HG03175 (cell line): ENCODE data around the gene MEGF6.

Source experiments
- ATAC-seq: cut with Tn5 transposase; IDR thresholded peaks from one replicate; pipeline ENCODE4 v1.9.1; 2021; ENCODE audit warnings: mild to moderate bottlenecking, moderate library complexity; ENCODE audit not compliant: unreplicated experiment

MEGF6 gene, protein sequence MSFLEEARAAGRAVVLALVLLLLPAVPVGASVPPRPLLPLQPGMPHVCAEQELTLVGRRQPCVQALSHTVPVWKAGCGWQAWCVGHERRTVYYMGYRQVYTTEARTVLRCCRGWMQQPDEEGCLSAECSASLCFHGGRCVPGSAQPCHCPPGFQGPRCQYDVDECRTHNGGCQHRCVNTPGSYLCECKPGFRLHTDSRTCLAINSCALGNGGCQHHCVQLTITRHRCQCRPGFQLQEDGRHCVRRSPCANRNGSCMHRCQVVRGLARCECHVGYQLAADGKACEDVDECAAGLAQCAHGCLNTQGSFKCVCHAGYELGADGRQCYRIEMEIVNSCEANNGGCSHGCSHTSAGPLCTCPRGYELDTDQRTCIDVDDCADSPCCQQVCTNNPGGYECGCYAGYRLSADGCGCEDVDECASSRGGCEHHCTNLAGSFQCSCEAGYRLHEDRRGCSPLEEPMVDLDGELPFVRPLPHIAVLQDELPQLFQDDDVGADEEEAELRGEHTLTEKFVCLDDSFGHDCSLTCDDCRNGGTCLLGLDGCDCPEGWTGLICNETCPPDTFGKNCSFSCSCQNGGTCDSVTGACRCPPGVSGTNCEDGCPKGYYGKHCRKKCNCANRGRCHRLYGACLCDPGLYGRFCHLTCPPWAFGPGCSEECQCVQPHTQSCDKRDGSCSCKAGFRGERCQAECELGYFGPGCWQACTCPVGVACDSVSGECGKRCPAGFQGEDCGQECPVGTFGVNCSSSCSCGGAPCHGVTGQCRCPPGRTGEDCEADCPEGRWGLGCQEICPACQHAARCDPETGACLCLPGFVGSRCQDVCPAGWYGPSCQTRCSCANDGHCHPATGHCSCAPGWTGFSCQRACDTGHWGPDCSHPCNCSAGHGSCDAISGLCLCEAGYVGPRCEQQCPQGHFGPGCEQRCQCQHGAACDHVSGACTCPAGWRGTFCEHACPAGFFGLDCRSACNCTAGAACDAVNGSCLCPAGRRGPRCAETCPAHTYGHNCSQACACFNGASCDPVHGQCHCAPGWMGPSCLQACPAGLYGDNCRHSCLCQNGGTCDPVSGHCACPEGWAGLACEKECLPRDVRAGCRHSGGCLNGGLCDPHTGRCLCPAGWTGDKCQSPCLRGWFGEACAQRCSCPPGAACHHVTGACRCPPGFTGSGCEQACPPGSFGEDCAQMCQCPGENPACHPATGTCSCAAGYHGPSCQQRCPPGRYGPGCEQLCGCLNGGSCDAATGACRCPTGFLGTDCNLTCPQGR (N-terminal part only)

DNA sequence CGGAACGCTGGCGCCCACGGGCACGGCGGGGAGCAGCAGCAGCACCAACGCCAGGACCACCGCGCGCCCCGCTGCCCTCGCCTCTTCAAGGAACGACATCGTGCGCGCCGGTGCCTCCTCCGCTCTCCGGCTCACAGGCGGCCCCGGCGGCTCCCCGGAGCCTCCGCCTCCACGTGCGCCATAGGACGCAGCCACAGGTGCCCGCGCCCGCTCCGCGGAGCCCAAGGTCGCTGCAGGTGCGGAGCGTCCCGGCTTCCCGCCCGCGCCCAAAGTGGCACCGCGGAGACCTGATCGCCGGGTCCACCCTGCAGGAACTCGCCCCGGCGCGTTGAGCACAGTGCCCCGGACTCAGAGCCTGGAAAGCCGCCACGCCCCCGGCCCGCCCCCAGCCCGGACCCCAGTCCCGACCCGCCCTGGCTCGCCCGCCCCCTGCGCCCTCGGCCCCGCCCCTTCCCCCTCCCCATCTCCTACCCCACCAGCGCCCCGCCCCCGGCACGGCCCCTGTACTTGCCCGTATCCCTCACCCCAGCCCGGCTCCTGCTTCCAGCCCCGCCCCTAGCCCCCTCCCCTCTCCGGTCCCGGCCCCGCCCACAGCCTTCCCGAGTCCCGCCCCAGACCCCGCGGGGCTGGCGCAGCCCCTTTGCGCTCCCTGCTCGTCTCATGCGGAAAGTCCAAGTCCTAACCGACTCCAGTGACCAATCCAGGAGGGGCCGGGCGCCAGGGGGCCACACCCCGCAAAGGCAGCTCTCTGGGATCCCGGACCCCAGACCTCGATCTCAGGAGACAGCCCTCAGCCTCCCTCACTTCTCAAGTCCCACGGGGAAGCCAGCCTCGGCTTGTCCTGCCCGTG lies at the start of gene MEGF6:
TSS of gene MEGF6 (minus strand) at position 339 of the 850 bp plus-strand sequence. CDS start at position 99, 240 bp downstream.
- ATAC-seq = no peak

DNA sequence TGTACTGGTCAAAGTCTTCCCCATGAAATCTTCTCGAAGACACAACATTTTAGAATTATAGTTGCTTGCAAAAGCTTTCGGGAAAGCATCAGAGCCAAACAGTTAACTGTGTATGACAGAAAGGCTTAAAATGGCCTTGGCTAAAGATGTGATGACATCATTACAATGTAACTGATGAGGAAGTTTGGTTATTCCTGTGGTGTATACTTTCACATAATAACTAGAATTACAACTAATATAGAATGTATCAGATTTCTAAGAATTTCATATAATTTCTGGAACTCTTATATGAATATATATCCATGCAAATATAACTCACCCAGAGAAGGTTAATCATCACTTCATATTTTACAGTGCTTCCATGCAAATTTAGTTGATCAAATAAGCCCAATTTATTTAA lies 49.4 kb upstream of the MEGF6 start:
- ATAC-seq = no peak

DNA sequence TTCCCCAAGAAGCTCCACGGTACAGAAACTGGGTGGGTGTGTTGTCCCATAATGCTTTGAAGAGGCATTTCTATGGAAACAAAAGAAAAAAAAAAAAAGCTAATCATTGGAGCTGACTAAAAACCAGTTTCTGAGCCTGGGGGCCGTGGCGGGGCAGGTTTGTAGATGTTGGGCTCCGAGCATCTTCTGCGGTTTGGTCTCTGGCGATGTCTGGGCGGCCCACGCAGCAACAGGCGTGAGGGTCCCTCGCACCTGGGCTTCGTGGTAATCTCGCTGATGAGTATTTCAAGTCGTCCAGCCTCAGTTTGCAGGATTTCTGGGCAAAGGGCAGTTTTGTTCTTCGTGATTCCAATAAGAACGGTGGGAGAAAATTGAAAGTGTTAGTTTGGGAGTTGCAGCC lies 47.8 kb upstream of the MEGF6 start:
- ATAC-seq = no peak

DNA sequence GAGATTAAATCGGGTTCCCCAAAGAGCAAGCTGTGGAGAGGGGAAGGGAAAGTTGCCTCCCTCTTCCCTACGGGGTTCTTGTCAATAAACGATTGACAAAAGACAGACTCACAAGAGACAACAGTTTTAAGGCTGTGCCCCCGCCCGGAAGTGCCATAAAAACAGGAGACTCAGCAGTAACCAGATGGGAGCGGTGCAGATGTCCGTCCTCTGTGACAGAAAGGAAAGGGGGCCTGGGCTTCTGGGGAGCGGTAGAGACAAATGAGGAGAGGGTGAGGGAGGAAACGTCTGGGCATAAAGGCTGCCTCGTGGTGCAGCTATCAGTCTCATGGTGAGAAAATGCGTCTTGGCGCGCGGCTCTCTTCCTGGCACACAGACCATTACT lies 46.9 kb upstream of the MEGF6 start:
- ATAC-seq = no peak

DNA sequence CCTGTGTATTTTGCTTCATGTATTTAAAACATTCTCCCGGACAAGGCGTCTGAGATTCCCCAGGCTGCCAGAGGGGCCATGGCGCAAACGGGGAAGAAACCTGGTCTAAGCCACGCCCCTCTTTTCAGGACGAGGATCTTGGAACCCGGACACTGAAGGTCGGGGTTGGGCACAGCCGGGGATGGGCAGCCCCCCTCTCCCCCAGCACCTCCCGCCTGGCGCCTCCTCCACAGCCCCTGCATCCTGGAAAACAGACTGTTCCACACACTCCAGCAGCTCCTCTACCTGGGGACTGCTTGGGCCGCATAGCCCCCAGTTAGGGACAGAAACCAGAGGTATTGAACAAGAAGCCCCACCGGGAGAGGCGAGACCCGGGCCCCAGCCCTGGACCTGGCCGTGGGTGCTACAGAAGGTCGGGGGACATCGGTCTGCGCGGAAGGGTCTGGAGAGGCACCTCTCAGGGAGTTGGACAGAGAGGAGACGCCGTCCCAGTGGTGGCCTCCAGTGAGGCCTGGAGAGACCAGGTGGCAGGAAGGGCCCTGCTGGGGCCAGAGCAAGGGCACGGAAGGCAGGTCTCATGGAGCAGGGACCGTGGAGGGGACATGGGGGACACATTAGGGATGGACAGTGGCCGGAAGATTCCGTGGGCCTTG lies 46.4 kb upstream of the MEGF6 start:
- ATAC-seq = no peak

DNA sequence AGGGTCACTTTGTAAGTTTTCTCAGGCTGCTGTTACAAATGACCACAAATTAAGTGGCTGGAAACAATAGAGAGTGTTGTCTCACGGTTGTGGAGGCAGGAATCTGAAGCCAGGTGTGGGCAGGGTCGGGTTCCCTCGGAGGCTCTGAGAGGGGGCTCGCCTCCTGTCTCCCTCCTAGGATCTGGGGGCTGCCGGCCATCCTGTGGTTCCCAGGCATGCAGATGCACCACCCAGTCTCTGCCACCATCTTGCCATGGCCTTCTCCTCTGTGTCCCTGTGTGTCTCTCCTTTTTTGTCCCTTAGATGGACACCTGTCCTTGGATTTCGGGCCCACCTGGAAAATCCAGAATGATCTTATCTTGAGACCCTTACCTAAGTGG lies 45.8 kb upstream of the MEGF6 start:
- peak; percentile 12 for ATAC-seq

DNA sequence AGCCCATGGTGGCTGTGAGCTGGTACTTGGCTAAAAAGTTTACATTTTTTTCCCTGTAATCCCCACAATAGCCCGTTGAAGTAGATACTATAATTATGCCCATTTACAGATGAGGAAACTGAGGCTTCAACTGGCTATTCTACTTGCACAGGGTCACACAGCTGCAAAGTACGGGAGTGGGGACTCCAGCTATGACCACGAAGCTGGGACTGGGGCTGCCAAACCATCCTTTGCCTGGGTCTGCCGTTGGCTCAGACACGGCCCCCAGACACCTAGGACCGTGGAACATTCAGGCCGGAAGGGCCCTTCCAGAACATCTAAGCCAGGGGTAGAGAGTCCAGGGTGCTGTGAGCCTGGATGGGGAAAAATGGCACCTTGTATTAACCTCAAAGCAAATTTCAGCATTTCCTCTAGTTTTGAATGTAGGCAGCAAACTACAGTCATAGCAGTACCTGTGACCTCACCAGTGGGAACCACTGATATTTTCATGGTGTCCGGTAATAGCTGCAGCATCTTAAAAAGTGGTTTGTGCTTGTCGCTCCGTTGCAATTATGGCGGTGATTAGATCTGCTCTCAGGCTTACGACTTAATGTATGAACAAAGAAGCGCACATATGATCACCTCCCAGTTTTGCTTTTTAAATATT lies 45.3 kb upstream of the MEGF6 start:
- ATAC-seq = peak; percentile 63

DNA sequence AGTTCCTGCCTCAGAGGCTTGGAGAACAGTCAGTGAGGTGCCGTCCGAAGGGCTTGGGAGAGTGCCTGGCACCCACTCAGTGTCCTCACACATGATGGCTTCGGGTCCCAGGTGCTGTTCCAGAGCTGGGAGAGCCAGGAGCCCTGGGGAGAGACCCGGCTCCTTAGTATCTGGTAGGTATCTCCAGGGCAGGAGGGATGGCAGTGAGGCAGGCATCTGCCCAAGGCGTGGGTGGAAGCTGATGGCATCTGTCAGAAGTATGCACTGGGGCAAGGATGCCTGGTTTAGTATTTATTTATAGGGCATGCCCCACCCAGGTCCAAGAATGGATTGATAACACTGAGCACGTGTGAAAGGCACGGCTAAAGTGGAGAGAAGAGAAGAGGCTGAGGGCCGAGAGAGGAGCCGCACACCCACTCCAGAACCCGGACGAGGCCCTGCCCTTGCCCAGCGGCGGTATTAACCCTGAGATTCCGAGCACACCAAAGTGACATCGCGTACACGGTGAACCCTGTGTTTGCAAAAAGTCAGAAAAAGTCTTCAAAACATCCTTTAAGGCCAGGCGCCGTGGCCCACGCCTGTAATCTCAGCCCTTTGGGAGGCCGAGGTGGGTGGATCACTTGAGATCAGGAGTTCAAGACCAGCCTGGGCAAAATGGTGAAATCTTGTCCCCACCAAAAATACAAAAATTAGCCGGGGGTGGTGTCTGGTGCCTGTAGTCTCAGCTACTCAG lies 43.4 kb upstream of the MEGF6 start:
- ATAC-seq = no peak

DNA sequence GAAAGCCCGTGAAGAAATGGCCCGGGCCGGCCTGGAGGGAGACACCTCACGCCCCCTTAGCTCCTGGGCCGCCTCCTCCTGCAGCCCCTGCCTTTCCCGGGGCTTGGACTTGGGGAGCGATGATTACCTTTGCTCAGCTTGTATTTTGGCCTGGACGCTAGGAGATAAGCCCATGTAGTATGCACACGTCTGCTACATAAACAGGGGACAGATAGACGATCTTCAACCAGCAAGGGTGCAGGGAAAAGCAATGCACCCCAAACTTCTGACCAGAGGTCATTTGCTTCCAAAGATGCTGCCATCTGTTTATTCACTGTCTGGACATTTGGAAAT lies 41.9 kb upstream of the MEGF6 start:
- ATAC-seq = no peak

DNA sequence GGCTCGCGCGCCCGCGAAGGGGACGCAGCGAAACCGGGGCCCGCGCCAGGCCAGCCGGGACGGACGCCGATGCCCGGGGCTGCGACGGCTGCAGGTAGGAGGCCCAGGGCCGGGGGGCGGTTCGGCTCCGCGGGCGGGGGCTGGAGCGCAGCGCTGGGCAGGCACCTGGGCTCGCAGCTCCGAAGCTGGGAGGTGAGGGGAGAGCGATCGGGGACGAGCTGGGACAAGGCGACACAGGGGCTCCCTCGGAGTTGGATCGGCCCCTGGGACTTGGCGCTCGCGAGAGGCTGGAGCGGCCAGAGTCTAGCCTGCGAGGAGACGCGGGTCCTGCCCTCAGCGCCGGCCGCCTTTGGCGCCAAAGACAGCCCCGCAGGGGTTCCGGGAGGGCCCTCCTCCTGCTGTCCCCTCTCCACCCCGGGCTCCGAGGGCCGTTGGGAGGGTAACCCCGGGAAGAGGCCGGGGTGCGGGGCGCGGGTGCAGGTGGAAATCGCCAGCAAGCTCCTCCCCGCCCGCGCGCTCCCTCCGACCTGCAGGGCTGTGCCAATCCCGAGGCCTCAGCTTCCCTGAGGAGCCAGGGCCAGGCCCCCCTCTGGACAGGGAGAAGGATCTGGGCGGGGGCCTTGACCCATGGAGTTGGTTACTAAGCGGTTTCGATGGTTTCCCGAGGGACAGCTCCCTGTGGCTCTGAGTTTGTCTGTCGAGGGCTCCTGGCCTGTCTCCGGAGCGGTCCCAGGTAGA lies 41.4 kb upstream of the MEGF6 start:
- no peak for ATAC-seq

DNA sequence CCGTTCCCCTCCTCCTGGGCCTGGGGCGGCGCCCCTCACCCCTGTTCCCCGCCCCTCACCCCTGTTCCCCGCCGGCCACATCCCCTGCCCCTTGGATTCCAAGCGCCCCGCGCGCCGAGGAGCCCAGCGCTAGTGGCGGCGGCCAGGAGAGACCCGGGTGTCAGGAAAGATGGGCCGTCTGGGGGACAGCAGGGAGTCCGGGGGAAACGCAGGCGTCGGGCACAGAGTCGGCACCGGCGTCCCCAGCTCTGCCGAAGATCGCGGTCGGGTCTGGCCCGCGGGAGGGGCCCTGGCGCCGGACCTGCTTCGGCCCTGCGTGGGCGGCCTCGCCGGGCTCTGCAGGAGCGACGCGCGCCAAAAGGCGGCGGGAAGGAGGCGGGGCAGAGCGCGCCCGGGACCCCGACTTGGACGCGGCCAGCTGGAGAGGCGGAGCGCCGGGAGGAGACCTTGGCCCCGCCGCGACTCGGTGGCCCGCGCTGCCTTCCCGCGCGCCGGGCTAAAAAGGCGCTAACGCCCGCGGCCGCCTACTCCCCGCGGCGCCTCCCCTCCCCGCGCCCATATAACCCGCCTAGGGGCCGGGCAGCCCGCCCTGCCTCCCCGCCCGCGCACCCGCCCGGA lies 40.7 kb upstream of the MEGF6 start, which contains the start of gene TP73:
TSS of gene TP73 (plus strand) at position 587 of the 618 bp plus-strand sequence. CDS start 29,850 bp downstream, outside the sequence.
- no peak for ATAC-seq

DNA sequence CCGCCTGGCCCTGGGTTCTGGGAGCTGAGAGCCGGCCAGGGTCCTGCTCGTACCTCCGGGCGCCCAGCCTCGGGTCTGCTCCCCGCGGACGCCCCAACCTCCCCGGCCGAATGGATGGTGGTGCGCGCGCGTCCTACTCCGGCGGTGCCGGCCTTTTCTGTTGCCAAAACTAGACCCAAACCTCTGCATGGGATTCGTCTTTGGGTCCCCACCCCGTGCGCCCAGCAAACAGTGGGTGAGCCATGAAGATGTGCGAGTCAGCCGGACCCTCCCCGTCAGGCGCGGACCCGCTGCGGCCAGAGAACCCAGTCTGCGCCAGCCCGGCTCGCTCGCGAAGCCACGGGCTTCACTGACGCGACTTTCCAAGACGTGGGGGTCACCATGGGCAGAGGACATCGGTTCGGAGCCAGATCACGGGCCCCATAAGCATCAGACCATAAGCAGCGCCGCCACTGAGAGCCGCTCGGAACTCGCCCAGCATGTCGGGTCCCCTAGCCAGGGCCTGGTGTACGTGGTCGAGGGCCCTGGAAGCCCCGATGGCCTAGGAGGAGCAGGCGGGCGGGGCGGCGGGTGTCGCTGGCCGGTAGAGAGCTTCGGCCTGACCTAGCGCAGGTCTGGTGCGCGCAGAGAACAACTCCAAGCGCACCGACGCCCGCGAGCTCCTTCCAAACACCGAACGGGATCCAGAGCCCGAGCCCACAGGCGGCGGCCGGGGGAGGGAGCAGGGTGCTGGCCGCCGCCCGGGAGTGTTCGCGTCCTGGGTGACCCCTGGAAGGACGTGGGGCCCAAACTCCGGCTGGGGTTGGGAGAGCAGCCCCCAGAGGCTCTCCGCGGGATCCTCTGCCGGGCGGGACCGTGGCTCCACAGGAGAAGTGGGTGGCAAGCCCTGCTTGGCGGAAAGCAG lies 40.0 kb upstream of the MEGF6 start:
- no peak for ATAC-seq

DNA sequence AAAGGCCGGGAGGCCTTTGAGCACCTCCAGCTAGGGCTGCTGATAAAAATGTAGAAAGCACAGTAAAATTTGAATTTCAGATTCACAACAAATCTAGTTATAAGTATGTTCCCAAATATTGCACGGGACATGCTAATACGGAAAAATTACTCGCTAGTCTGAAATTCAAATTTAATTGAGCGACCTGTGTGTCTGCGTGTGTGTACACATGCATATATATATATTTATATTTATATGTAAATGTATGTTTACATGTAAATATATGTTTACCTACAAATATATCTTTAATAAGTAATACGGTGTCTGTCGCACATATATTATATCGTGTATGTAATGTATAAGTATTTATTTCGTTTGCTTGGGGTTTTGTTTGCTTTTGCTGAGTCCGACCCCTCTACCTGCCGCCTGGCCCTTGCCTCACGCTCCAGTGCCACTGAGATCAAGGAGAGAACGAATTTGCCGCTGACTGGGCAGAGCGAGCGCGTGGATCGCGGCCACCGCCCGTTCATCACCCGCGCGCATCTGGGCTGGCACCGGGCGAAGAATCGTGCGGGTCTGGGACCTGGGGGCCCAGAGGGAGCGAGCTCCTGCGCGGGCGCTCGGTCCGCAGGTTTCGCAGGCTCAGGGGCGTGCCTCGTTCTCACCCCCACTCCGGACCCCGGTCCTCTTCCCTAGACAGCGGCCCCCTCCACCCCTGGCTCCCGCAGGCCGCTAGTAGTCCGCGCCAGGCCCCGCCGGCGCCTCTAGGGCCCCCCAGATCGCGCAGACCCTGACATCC lies 39.1 kb upstream of the MEGF6 start:
- ATAC-seq = no peak

DNA sequence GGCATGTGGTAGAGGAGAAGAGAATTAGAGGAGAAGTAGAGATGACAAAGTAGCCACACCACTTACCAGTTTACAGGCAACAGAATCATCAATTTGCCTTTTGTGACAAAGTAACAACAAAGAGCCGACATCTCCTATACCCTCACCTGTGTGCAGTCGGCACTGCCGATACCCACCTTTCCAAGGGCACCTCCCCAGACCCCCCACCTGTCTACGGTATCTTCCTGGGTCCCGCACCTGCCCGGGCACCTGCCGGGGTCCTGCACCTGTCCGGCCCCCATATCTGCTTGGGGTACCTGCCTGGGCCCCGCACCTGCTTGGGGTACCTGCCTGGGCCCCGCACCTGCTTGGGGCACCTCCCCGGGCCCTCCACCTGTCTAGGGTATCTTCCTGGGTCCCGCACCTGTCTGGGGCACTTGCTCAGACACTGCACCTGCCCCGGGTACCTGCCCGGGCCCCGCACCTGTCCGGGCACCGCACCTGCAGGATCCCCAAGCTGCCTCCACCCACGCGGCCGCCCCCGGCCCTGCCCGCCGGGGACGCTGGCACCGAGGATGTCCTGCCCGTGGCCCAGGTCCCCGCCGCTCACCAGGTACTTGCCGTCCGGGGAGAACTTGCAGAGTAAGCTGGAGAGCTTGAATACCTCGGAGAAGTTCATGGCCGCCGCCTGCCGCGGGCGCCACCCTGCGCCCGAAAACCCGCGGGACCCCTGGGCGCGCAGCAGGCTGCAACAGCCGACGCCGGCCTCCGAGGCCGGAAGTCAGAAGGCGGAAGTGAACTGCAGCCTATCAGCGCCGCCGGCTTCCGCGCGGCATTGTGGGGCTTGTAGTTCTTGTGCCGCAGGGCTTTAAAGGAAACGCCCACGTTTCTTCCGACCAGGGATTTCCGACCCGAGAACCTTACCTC lies 38.3 kb upstream of the MEGF6 start, which contains the start of gene WRAP73:
TSS of gene WRAP73 (minus strand) at position 762 of the 906 bp plus-strand sequence. CDS start at position 658, 104 bp downstream.
- ATAC-seq = peak; percentile 87

DNA sequence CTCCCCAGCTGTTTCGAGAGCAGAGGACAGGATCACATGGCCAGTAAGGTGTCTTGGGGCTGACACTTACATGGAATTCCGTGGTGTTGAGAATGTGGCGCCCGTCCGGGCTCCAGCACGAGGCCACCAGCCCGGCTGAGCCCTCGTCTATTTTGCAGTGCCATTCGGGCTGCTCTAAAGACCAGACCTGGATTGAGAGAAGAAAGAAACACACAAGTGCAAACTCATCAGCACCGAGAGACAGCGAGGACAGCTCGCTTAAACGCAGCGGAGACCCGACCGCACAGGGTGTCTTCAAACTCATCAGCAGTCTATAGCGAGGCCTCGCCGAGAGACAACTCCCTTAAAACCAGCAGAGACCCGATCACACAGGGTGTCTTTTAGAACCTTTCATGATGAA lies 35.3 kb upstream of the MEGF6 start:
- no peak for ATAC-seq
